GM12878 (cell line): ENCODE results near the gene DIAPH1. TPM values are rescaled to one million over a fixed set of nuclear protein-coding genes. Genes with fewer than 3 reads are reported as not detected.
A peak's percentile ranks its signal among the peaks of the same experiment; 100 is the strongest.

Source experiments
- ATAC-seq: fragments of 200-7000 bp; cut with Tn5 transposase; 3 replicates; pipeline ENCODE4 v1.9.1; 2020; ENCODE audit warnings: mild to moderate bottlenecking, moderate library complexity
- BruUV-seq: library from RNA; stranded (reverse); fragments of 400-500 nt; replicated peaks from 2 replicates; lab custom pipeline; 2021; lab: Mats Ljungman, UMichigan
- CTCF ChIA-PET: fragments of 300-600 bp; sonication (Branson Sonifier 250); formaldehyde crosslinking; extraction: SDS; loops from one replicate; lab custom pipeline; 2021; ENCODE audit warnings: inconsistent platforms; lab: Yijun Ruan, JAX
- POLR2A ChIA-PET: fragments of 350-600 bp; formaldehyde crosslinking; extraction: SDS; loops from one replicate; lab custom pipeline; 2021; ENCODE audit warnings: inconsistent platforms; lab: Charles Lee
- RAD21 ChIA-PET: fragments of 300-600 bp; sonication (Branson Sonifier 250); formaldehyde crosslinking; loops from one replicate; lab custom pipeline; 2023; ENCODE audit warnings: antibody characterized with exemption; ENCODE audit not compliant: unreplicated experiment; lab: Charles Lee
- SMC1A ChIA-PET: fragments of 300-600 bp; sonication (Branson Sonifier 250); formaldehyde crosslinking; loops from one replicate; lab custom pipeline; 2023; ENCODE audit not compliant: unreplicated experiment, uncharacterized antibody; lab: Charles Lee
- DNase-seq: peaks from one replicate; pipeline ENCODE4 v3.0.0-alpha.2; 2011; ENCODE audit warnings: low read depth, low spot score
- FAIRE-seq: peaks from 3 replicates; lab custom pipeline; 2011; peaks lifted over from hg19 to GRCh38; lab: Jason Lieb, UNC
- H2AFZ ChIP-seq: 2 replicates; pipeline ENCODE4 v1.6.0; 2011; ENCODE audit warnings: low read depth, low read length, control low read depth; ENCODE audit not compliant: control insufficient read depth
- H3K27ac ChIP-seq: 2 replicates; pipeline ENCODE4 v1.5.1; 2011; ENCODE audit warnings: control low read depth; ENCODE audit not compliant: control insufficient read depth, insufficient read depth
- H3K27me3 ChIP-seq, 2 experiments: replicated peaks in 1 of 2; 2 replicates each; pipeline versions ENCODE4 v1.6.0 to v1.6.1; 2011; ENCODE audit warnings: low read length in 1 of 2; ENCODE audit not compliant: control insufficient read depth in 2 of 2, insufficient read depth in 2 of 2
- H3K36me3 ChIP-seq, 2 experiments: 2 replicates each; pipeline ENCODE4 v1.5.1; 2011; ENCODE audit warnings: low read length in 1 of 2; ENCODE audit not compliant: control insufficient read depth in 2 of 2, insufficient read depth in 2 of 2
- H3K4me1 ChIP-seq: 2 replicates; pipeline ENCODE4 v1.6.1; 2011; ENCODE audit warnings: mild to moderate bottlenecking, low read length, moderate library complexity, mixed read lengths; ENCODE audit not compliant: control insufficient read depth, insufficient read depth
- H3K4me2 ChIP-seq: 2 replicates; pipeline ENCODE4 v1.6.0; 2011; ENCODE audit warnings: control low read depth; ENCODE audit not compliant: control insufficient read depth, insufficient read depth
- H3K4me3 ChIP-seq: fragments of 200-600 bp; sonication (generic); 2 replicates; pipeline ENCODE4 v1.5.1; 2016
- H3K79me2 ChIP-seq: 2 replicates; pipeline ENCODE4 v1.6.0; 2011; ENCODE audit warnings: low read length; ENCODE audit not compliant: control insufficient read depth, insufficient read depth
- H3K9ac ChIP-seq: 2 replicates; pipeline ENCODE4 v1.8.0; 2011; ENCODE audit warnings: low read length, control low read depth, mixed read lengths; ENCODE audit not compliant: control insufficient read depth, insufficient read depth
- H3K9me3 ChIP-seq: replicated peaks from 3 replicates; pipeline ENCODE4 v1.5.1; 2011; ENCODE audit warnings: mild to moderate bottlenecking, low read length; ENCODE audit not compliant: control insufficient read depth, insufficient read depth
- H4K20me1 ChIP-seq: 2 replicates; pipeline ENCODE4 v1.6.0; 2011; ENCODE audit not compliant: control insufficient read depth, insufficient read depth
- BCL11A ChIP-seq: IDR thresholded peaks from 2 replicates; pipeline ENCODE4 v1.6.1; 2011; ENCODE audit warnings: low read depth, low read length
- CREM ChIP-seq: IDR thresholded peaks from 2 replicates; pipeline ENCODE4 v1.6.1; 2014; ENCODE audit warnings: antibody characterized with exemption, low read depth
- FOS ChIP-seq: IDR thresholded peaks from 3 replicates; pipeline ENCODE4 v1.6.1; 2011; ENCODE audit warnings: borderline replicate concordance; ENCODE audit not compliant: insufficient read length; ENCODE audit errors: extremely low read depth
- HDGF ChIP-seq: fragments of 450-650 bp; IDR thresholded peaks from 2 replicates; pipeline ENCODE4 v1.6.1; 2016; ENCODE audit warnings: antibody characterized with exemption
- KLF5 ChIP-seq: fragments of 450-650 bp; IDR thresholded peaks from 2 replicates; pipeline ENCODE4 v1.6.1; 2014; ENCODE audit warnings: mild to moderate bottlenecking; ENCODE audit not compliant: partially characterized antibody
- MAX ChIP-seq: IDR thresholded peaks from 2 replicates; pipeline ENCODE4 v1.6.1; 2012; ENCODE audit warnings: low read depth, low read length, improper control_type of control experiment
- MLLT1 ChIP-seq: fragments of 450-650 bp; IDR thresholded peaks from 2 replicates; pipeline ENCODE4 v1.6.1; 2016; ENCODE audit warnings: mild to moderate bottlenecking
- MTA3 ChIP-seq: IDR thresholded peaks from 2 replicates; pipeline ENCODE4 v1.6.1; 2012; ENCODE audit warnings: low read length, inconsistent platforms, borderline replicate concordance
- MYB ChIP-seq: fragments of 150-350 bp; IDR thresholded peaks from 2 replicates; pipeline ENCODE4 v1.6.1; 2014; ENCODE audit warnings: mild to moderate bottlenecking, low read depth, low read length, borderline replicate concordance
- NFYA ChIP-seq: IDR thresholded peaks from 2 replicates; pipeline ENCODE4 v1.6.1; 2011; ENCODE audit warnings: low read depth, mild to moderate bottlenecking, low read length, improper control_type of control experiment, borderline replicate concordance
- POLR2AphosphoS5 ChIP-seq: IDR thresholded peaks from 2 replicates; pipeline ENCODE4 v1.6.1; 2011; ENCODE audit warnings: mild to moderate bottlenecking, low read length, inconsistent platforms
- POU2F2 ChIP-seq: IDR thresholded peaks from 3 replicates; pipeline ENCODE4 v1.6.1; 2011; ENCODE audit warnings: low read depth, mild to moderate bottlenecking, low read length, borderline replicate concordance
- TCF7 ChIP-seq: IDR thresholded peaks from 2 replicates; pipeline ENCODE4 v1.6.1; 2014; ENCODE audit warnings: antibody characterized with exemption, borderline replicate concordance
- ZNF687 ChIP-seq: fragments of 450-650 bp; IDR thresholded peaks from 2 replicates; pipeline ENCODE4 v1.6.1; 2017; ENCODE audit warnings: mild to moderate bottlenecking, moderate library complexity
- WGBS: methylation state at CpG from one replicate; pipeline ENCODE4 v1.1.6; 2016; ENCODE audit warnings: low lambda C conversion rate; ENCODE audit not compliant: insufficient replicate concordance, insufficient coverage; ENCODE audit errors: missing lambda C conversion rate; 5-methylcytosine and 5-hydroxymethylcytosine counted together
- in situ Hi-C: fragments of 300-500 bp; cut with MboI; formaldehyde crosslinking; loops from 9 replicates; pipeline ENCODE4 v1.14.3; 2018; ENCODE audit warnings: mixed read lengths
- intact Hi-C: fragments of 100-400 bp; cut with micrococcal nuclease; formaldehyde crosslinking; loops from one replicate; pipeline ENCODE4 v1.14.2; 2022; ENCODE audit not compliant: unreplicated experiment
- polyA plus RNA-seq, 11 experiments: library from polyadenylated mRNA; depleted of rRNA in 4 of 11; unstranded in 6 of 11; stranded (reverse) in 5 of 11; fragments of >200 nt; fragmentation: Nextera tagmentation in 4 of 11; fragmentation: Illumina TruSeq in 1 of 11; extraction: Ambion mirVana in 4 of 11; extraction: Trizol in 1 of 11; gene quantifications; 1 replicate in 1 of 11; 2 replicates in 10 of 11; pipeline versions ENCODE4 v1.2.1 to v1.2.3, GENCODE V29; 2011 to 2016; ENCODE audit warnings: inconsistent platforms in 2 of 11, missing spikeins in 2 of 11, low read depth in 1 of 11
- total RNA-seq, 4 experiments: library from RNA; depleted of rRNA in 3 of 4; stranded (reverse); fragments of >200 nt in 3 of 4; fragmentation: Illumina TruSeq in 1 of 4; extraction: Trizol in 1 of 4; gene quantifications; 2 replicates each; pipeline versions ENCODE4 v1.2.1 to v1.2.3, GENCODE V29; 2013 to 2021

Gene DIAPH1
- total and polyA plus RNA-seq, 10 of the 15 experiments (the other 5 are each of a cell fraction or from before 2014, with no cell fraction given) = 37.8 to 168 (median 59.0) TPM

GRCh38 chr5:141636413-141637122, 17.8 kb upstream of the DIAPH1 start, which contains the start of the genes HDAC3 and RELL2 (continued):
- TF ChIP-seq ZNF687 (peak; percentile 82), KLF5 (peak; percentile 47), POU2F2 (no peak), MTA3 (no peak), TCF7 (no peak), FOS (no peak)
- TF ChIP-seq, all 136 proteins: peak for 29

GRCh38 chr5:141636106-141636412, 17.3 kb upstream of the DIAPH1 start:
- no peaks in the 10 kb centered on the region for H3K27me3 ChIP-seq
- H3K36me3 ChIP-seq = peaks cover 3 to 4% of the 10 kb centered on the region in 2 experiments; a peak in 3 of 4 replicates
- in situ Hi-C loops = no loop called here
- DNase-seq = no peak
- FAIRE-seq = no peak
- intact Hi-C loops = loop anchor here (5.0 kb wide), 1 partner anchor 124 kb away; no protein-coding TSS in a partner anchor
- TF ChIP-seq MLLT1 (no peak; the same call in 1 of the 2 replicates), POLR2AphosphoS5 (0 out of 2 replicates have a peak, but pooled peaks have one; percentile 1), NFYA (no peak), BCL11A (no peak), HDGF (no peak), MYB (no peak), CREM (no peak), MAX (no peak)
- TF ChIP-seq, all 136 proteins: peak for 1
- Histone ChIP-seq H3K4me3 (peak overlapping the region; percentile 85), H4K20me1 (no peaks in the 10 kb centered on the region), H3K4me2 (peak overlapping the region; percentile 98), H3K9ac (peak overlapping the region; percentile 94), H3K9me3 (no peaks in the 10 kb centered on the region), H3K27ac (peak overlapping the region; percentile 86), H3K79me2 (peaks cover 57% of the 10 kb centered on the region), H3K4me1 (peaks cover 37% of the 10 kb centered on the region), H2AFZ (no peak overlapping the region)
- CTCF ChIA-PET = interaction anchor here (0.7 to 11.2 kb wide), 18 partner anchors 11 to 328 kb away, joined by 3 to 137 read pairs (median 7); partner anchors contain the start of genes DELE1, DIAPH1 and FCHSD1
- RAD21 ChIA-PET = interaction anchor here (1.1 to 8.2 kb wide), 11 partner anchors 13 to 333 kb away, joined by 3 to 124 read pairs (median 10); partner anchors contain the start of genes DELE1, DIAPH1, FCHSD1 and RNF14
- SMC1A ChIA-PET = interaction anchor here (1.0 to 12.9 kb wide), 9 partner anchors 10 to 161 kb away, joined by 4 to 245 read pairs (median 6); partner anchors contain the start of genes DIAPH1 and PCDHGC3
- 2% methylated on average over 4 of the region's 4 CpGs for WGBS
- ATAC-seq = no peak
- no TSS peak for BruUV-seq
- POLR2A ChIA-PET = interaction anchor here (0.9 to 11.5 kb wide), 11 partner anchors 13 to 689 kb away, joined by 3 to 215 read pairs (median 8); partner anchors contain the start of genes DELE1, DIAPH1, FCHSD1 and SPRY4
